Ectodermal cell (in vitro differentiated cells): Measurements from ENCODE around the gene LRRC28.

Experiments
- H3K27ac ChIP-seq: 2 replicates; pipeline ENCODE4 v1.7.0; 2013; ENCODE audit warnings: mild to moderate bottlenecking, low read depth, low read length; ENCODE audit not compliant: insufficient read depth, poor library complexity, severe bottlenecking
- H3K27me3 ChIP-seq: 2 replicates; pipeline ENCODE4 v1.7.0; 2013; ENCODE audit warnings: mild to moderate bottlenecking, low read length; ENCODE audit not compliant: insufficient read depth, control insufficient read depth, poor library complexity, severe bottlenecking
- H3K36me3 ChIP-seq: one replicate; pipeline ENCODE4 v1.7.0; 2013; ENCODE audit warnings: low read length; ENCODE audit not compliant: control insufficient read depth, insufficient read depth
- H3K4me1 ChIP-seq: one replicate; pipeline ENCODE4 v1.7.0; 2013; ENCODE audit warnings: low read length; ENCODE audit not compliant: control insufficient read depth, insufficient read depth
- H3K4me3 ChIP-seq: 2 replicates; pipeline ENCODE4 v1.7.0; 2013; ENCODE audit warnings: low read depth, low read length, control low read depth; ENCODE audit not compliant: insufficient read depth
- H3K9me3 ChIP-seq: 2 replicates; pipeline ENCODE4 v1.7.0; 2013; ENCODE audit warnings: mild to moderate bottlenecking, low read length, moderate library complexity; ENCODE audit not compliant: control insufficient read depth
- whole genome bisulfite sequencing, 2 experiments: methylation state at CpG; one replicate each; pipeline ENCODE4 v1.1.7; 2013; ENCODE audit warnings: missing lambda C conversion rate in 2 of 2; 5-methylcytosine and 5-hydroxymethylcytosine counted together

Gene LRRC28

GRCh38 chr15:99412626-99413025, 161.3 kb downstream of the LRRC28 start:
- no peaks in the 10 kb centered on the region for H3K4me1 ChIP-seq
- no peak overlapping the region for H3K4me3 ChIP-seq
- H3K9me3 ChIP-seq = no peaks in the 10 kb centered on the region
- H3K27me3 ChIP-seq = no peaks in the 10 kb centered on the region
- whole genome bisulfite sequencing, 2 experiments = 92 to 93% methylated on average over 8 of the region's 8 CpGs
- no peaks in the 10 kb centered on the region for H3K36me3 ChIP-seq
- H3K27ac ChIP-seq = no peak overlapping the region

GRCh38 chr15:99413955-99414754, 162.9 kb downstream of the LRRC28 start:
- H3K9me3 ChIP-seq = no peaks in the 10 kb centered on the region
- no peaks in the 10 kb centered on the region for H3K36me3 ChIP-seq
- H3K27me3 ChIP-seq = no peaks in the 10 kb centered on the region
- no peak overlapping the region for H3K4me3 ChIP-seq
- 93% methylated on average over 21 of the region's 21 CpGs for WGBS, 2 experiments
- H3K27ac ChIP-seq = no peak overlapping the region
- H3K4me1 ChIP-seq = no peaks in the 10 kb centered on the region

- Histone ChIP-seq H3K27me3 (no peaks in the 10 kb centered on the region), H3K9me3 (no peaks in the 10 kb centered on the region), H3K4me3 (no peak overlapping the region), H3K27ac (no peak overlapping the region), H3K36me3 (no peaks in the 10 kb centered on the region), H3K4me1 (no peaks in the 10 kb centered on the region)
- WGBS, 2 experiments = 93 to 94% methylated on average over 25 of the region's 25 CpGs
These were observed 163.8 kb downstream of the LRRC28 start for GRCh38 chr15:99414755-99415731.

- Histone ChIP-seq H3K27ac (no peak overlapping the region), H3K4me3 (no peak overlapping the region), H3K4me1 (no peaks in the 10 kb centered on the region), H3K36me3 (no peaks in the 10 kb centered on the region), H3K27me3 (no peaks in the 10 kb centered on the region), H3K9me3 (no peaks in the 10 kb centered on the region)
- whole genome bisulfite sequencing, 2 experiments = 80% methylated on average over 18 to 19 of the region's 19 CpGs
These were observed 165.2 kb downstream of the LRRC28 start for GRCh38 chr15:99416191-99417188.

DNA sequence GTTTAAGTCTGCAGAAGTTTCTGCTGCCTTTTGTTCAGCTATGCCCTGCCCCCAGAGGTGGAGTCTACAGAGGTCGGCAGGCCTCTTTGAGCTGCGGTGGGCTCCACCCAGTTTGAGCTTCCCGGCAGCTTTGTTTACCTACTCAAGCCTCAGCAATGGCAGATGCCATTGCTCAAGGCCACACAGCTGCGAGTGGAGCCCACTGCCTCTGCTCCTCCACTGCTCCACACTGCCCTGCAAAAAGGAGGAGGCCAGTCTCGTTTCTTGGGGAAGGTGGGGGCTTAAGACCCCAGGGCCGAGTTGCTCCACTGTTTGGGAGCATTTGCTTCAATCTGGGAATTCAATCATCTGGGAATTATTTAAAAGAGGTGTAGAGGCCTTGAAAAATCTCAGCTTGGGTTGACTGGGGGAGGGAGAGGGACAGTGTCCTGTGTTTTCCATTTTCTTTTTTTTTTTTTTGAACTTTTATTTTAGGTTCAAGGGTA, 169.9 kb downstream of the LRRC28 start:
- H3K36me3 ChIP-seq = no peaks in the 10 kb centered on the region
- no peaks in the 10 kb centered on the region for H3K9me3 ChIP-seq
- no peaks in the 10 kb centered on the region for H3K27me3 ChIP-seq
- H3K4me3 ChIP-seq = no peak overlapping the region
- 32 to 39% methylated on average over 6 of the region's 6 CpGs for WGBS, 2 experiments
- H3K27ac ChIP-seq = no peak overlapping the region
- peaks cover 3% of the 10 kb centered on the region for H3K4me1 ChIP-seq

DNA sequence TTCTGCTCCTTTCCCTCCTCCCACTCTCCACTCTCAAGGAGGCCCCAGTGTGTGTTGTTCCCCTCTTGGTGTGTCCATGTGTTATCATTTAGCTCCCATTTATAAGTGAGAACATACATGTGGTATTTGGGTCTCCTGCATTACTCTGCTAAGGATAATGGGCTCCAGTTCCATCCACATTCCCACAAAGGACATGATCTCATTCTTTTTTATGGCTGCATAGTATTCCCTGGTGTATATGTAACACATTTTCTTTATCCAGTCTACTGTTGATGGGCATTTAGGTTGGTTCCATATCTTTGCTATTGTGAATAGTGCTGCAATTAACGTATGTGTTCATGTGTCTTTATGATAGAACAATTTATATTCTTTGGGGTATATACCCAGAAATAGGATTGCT, 170.5 kb downstream of the LRRC28 start:
- no peaks in the 10 kb centered on the region for H3K9me3 ChIP-seq
- H3K4me1 ChIP-seq = peaks cover 3% of the 10 kb centered on the region
- H3K36me3 ChIP-seq = no peaks in the 10 kb centered on the region
- no peak overlapping the region for H3K27ac ChIP-seq
- no peaks in the 10 kb centered on the region for H3K27me3 ChIP-seq
- WGBS, 2 experiments = 85 to 88% methylated on average over 1 of the region's 1 CpG
- H3K4me3 ChIP-seq = no peak overlapping the region

DNA sequence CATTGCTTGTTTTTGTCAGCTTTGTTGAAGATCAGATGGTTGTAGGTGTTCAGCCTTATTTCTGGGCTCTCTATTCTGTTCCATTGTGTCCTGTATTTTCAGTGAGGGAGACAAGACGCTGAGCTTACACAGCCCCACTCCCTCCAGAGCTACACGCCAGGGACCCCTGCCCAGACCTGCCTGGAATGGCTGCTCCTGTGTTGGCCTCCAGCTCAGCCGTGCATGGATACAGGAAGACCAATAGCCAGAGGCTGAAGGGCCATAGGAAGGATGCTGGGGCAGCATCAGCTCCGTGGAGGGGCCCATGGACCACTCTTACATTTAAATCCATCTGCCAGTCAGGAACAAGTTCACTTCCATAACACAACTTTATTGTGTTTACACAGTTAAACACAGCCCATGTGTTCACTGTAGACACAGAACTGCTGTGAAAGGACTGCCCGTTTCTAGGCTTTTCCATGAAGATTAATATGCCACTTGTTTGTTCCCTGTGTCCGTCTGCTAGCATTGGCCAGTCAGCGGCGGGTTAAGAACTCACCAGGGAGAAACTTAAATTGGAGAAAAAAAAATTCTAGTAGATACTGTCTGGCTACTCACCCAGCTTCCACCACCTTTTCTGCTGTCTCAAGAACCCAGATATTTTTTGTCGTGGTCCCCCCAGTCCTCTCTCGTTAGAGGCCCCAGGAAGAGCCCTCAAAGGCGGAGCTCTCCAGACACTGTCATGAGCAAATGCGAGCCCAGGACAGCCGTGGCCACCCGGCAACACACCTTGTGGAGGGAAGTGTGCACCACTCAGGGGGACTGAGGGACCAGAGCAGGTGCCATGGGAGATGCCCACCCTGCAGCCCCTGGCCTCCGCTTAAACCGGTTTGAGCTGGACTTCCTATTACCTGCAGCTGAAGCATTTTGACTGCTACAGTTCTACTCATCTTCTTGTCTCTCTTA, 172.2 kb downstream of the LRRC28 start:
- WGBS, 2 experiments = 92 to 93% methylated on average over 16 of the region's 16 CpGs
- H3K4me1 ChIP-seq = peaks cover 3% of the 10 kb centered on the region
- no peaks in the 10 kb centered on the region for H3K9me3 ChIP-seq
- no peaks in the 10 kb centered on the region for H3K27me3 ChIP-seq
- no peaks in the 10 kb centered on the region for H3K36me3 ChIP-seq
- no peak overlapping the region for H3K27ac ChIP-seq
- no peak overlapping the region for H3K4me3 ChIP-seq

DNA sequence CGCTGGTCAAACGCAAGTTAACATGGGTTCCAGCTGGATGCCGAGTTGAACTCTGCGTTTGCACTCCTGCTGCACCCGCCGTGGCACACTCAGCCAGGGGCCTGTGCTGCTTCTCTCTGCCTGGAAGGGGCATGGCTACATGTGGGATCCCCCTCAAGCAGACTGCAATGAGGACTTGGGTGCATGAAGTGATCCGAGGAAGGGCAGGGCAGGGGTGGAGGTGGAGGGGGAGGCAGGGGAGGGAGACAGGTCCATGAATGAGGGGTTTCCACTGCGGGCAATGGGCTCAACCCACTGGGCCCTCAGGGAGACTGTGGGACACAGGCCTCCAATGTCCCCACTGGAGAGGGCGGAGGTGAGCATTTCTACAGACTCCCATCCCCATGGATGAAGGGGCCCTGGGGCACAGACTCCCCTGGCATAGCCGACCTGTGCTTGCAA, 172.9 kb downstream of the LRRC28 start:
- Histone ChIP-seq H3K9me3 (no peaks in the 10 kb centered on the region), H3K27ac (no peak overlapping the region), H3K27me3 (no peaks in the 10 kb centered on the region), H3K36me3 (no peaks in the 10 kb centered on the region), H3K4me1 (peaks cover 3% of the 10 kb centered on the region), H3K4me3 (no peak overlapping the region)
- WGBS, 2 experiments = 94 to 96% methylated on average over 10 of the region's 10 CpGs
